ENCODE data around the gene PYDC2. TPM values are rescaled to one million over a fixed set of nuclear protein-coding genes. Genes with fewer than 3 reads are reported as not detected.

PYDC2 gene
- total RNA-seq, 6 donors from 2014 or later, result not detected

- no peak for ATAC-seq (ENCODE audit: low FRiP score in 2 of 2)
- TF ChIP-seq CTCF (IDR thresholded peaks at IDR 0.05), result no peak
- no peak for TF ChIP-seq EP300 (IDR thresholded peaks at IDR 0.05)
- no peak for TF ChIP-seq POLR2AphosphoS5 (IDR thresholded peaks at IDR 0.05)
- no peak for TF ChIP-seq POLR2A (IDR thresholded peaks at IDR 0.05)
- Histone ChIP-seq H3K27ac (no peak overlapping the region), H3K36me3 (no peaks in the 10 kb centered on the region), H3K4me1 (no peaks in the 10 kb centered on the region), H3K9me3 (peaks cover 0 to 3% (median 0%) of the 10 kb centered on the region in 4 donors), H3K27me3 (no peaks in the 10 kb centered on the region), H3K4me3 (no peak overlapping the region)
- 68 to 79% methylated on average over 2 of the region's 2 CpGs for whole genome bisulfite sequencing, 2 donors
- DNase-seq, result no peak
These were observed 25.0 kb upstream of the PYDC2 start for GRCh38 chr3:191435981-191436380.

DNA sequence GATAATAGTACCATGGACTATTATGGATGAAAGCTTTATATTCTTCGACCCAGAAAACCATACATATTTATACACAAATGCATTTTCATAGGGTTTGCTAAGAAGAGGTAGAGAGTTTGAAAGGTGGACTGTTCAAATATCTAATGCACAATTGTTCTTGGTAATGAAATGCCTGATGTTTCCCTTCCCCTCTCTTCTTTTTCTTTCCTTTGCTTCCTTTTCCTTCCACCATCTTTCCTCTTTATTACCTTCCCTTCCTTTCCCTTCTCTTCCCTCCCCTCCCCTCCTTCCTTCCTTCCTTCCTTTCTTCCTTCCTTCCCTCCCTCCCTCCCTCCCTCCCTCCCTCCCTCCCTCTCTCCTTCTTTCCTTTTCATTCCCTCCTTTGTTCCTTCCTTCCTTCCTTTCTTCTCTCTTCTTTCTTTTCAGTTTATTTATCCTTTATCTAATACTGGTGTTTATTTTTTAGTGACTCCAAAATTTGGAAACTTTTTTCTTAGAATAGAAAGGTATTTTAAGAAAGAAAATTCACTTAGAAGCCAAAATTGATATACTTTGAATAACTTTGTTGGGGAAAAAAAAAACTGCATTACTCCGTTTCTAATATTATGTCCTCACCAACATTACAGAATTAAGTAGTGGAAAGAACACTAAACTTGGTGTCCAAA is 22.7 kb upstream of the PYDC2 start:
- 86 to 88% methylated on average over 2 of the region's 2 CpGs for WGBS, 2 donors
- H3K36me3 ChIP-seq, result no peaks in the 10 kb centered on the region
- ATAC-seq (ENCODE audit: low FRiP score in 2 of 2) (no peak), DNase-seq (no peak)
- no peak overlapping the region for H3K4me3 ChIP-seq
- peaks cover 0 to 3% (median 0%) of the 10 kb centered on the region in 4 donors for H3K9me3 ChIP-seq
- H3K4me1 ChIP-seq, result no peaks in the 10 kb centered on the region
- TF ChIP-seq POLR2A (IDR thresholded peaks at IDR 0.05) (no peak), CTCF (IDR thresholded peaks at IDR 0.05) (no peak)
- H3K27me3 ChIP-seq, result no peaks in the 10 kb centered on the region
- no peak overlapping the region for H3K27ac ChIP-seq

DNA sequence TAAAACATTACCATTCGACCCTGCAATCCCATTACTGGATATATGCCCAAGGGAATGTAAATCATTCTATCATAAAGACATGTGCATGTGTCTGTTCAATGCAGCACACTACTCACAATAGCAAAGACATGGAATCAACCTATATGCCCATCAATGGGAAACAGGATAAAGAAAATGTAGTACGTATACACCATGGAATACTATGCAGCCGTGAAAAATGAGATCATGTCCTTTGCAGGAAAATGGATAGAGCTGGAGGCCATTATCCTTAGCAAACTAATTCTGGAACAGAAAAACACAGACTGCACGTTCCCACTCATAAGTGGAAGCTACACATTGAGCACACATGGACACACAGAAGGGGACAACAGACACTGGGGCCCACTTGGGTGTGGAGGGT is 20.4 kb upstream of the PYDC2 start:
- no peak for ATAC-seq (ENCODE audit: low FRiP score in 2 of 2)
- 82 to 92% methylated on average over 4 of the region's 4 CpGs for WGBS, 2 donors

DNA sequence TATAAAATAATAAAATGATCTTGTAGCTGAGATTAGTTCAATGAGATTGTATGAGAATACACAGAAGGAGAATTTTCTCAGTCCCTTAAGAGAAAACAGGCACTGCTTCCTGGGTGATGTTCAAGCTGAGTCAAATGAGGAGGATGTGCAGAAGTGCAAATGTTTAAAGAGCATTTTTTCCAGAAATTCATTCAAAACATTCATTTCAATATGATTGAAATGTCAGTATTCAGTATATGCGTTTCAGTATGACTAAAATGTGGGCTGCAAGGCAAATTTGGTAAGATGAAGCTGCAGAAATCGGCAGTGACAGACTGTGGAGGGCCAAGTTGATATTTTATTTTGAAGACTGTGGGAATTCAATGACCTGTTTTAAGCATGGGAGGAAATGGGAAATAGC is 19.3 kb upstream of the PYDC2 start:
- DNase-seq (no peak), ATAC-seq (ENCODE audit: low FRiP score in 2 of 2) (no peak)
- Histone ChIP-seq H3K27me3 (no peaks in the 10 kb centered on the region), H3K4me1 (no peaks in the 10 kb centered on the region), H3K27ac (no peak overlapping the region), H3K4me3 (no peak overlapping the region), H3K9me3 (peaks cover 0 to 3% (median 0%) of the 10 kb centered on the region in 4 donors), H3K36me3 (no peaks in the 10 kb centered on the region)
- TF ChIP-seq POLR2AphosphoS5 (IDR thresholded peaks at IDR 0.05), result no peak
- WGBS, 2 donors, result 29 to 49% methylated on average over 2 of the region's 2 CpGs

More for the DNA sequence above, 20.4 kb upstream of the PYDC2 start:
- Histone ChIP-seq H3K27me3 (no peaks in the 10 kb centered on the region), H3K36me3 (no peaks in the 10 kb centered on the region), H3K9me3 (peaks cover 0 to 3% (median 0%) of the 10 kb centered on the region in 4 donors), H3K4me3 (no peak overlapping the region), H3K4me1 (no peaks in the 10 kb centered on the region), H3K27ac (no peak overlapping the region)
- TF ChIP-seq EP300 (IDR thresholded peaks at IDR 0.05), result no peak
- no peak for TF ChIP-seq POLR2AphosphoS5 (IDR thresholded peaks at IDR 0.05)
- no peak for TF ChIP-seq POLR2A (IDR thresholded peaks at IDR 0.05)
- no peak for TF ChIP-seq CTCF (IDR thresholded peaks at IDR 0.05)
- DNase-seq, result no peak

- TF ChIP-seq POLR2AphosphoS5 (IDR thresholded peaks at IDR 0.05) (no peak), CTCF (IDR thresholded peaks at IDR 0.05) (no peak), POLR2A (IDR thresholded peaks at IDR 0.05) (no peak), EP300 (IDR thresholded peaks at IDR 0.05) (no peak)
- WGBS, 2 donors, result 88 to 89% methylated on average over 3 of the region's 3 CpGs
- no peak overlapping the region for H3K27ac ChIP-seq
- H3K27me3 ChIP-seq, result no peaks in the 10 kb centered on the region
- H3K4me1 ChIP-seq, result no peaks in the 10 kb centered on the region
- H3K36me3 ChIP-seq, result no peaks in the 10 kb centered on the region
- DNase-seq (no peak), ATAC-seq (ENCODE audit: low FRiP score in 2 of 2) (no peak)
- H3K9me3 ChIP-seq, result peaks cover 0 to 3% (median 0%) of the 10 kb centered on the region in 4 donors
- H3K4me3 ChIP-seq, result no peak overlapping the region
These were observed 16.4 kb upstream of the PYDC2 start for GRCh38 chr3:191444569-191444968.
